Measurements from ENCODE around the gene RND2.
A peak's percentile ranks its signal among the peaks of the same experiment; 100 is the strongest.

The RND2 gene

DNA sequence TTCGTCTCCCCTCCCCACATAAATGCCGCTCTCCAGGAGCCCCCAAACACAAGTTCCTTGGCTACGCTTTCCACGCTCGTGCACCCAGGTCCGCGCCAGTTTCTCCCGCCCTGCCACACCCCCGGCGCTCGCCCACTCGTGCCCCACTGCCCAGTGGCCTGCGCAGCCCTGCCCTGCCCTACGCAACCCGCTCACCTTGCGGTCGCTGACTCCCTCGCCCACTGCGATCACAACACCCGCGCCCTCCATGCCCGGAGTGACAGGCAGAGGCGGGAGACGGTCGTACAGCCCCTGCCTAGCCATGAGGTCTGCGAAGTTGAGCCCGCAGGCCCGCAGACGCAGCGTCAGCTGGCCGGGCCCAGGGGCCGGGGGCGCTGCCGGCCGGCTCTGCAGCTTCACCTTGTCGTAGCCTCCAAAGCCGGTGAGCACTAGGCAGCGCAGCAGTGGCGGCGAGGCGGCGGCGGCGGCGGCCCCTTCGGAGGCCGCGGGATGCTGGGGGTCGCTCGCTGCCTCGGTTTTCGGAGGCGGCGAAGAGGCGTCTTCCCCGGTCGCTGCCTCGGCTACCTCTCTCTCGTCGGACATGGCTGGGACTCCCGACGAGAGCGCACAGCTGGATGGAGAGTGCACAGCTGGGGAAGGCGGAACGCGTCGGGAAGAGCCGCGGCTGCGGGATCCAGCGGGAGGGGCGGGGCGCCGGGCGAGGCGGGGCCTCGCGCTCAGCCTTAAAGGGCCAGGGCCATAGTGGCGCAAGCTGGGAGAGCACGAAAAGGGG, 3.1 kb upstream of the RND2 start, which contains the start of gene VAT1:
Gene VAT1, minus strand, starts transcription at position 645 of the 772 bp plus-strand sequence. Its CDS starts 63 bp downstream, at position 582.
- Histone ChIP-seq H3K4me2 (ENCODE audit: low read length) (peak within 1 kb of the TSS; percentile 84), H4K20me1 (ENCODE audit: insufficient read depth, low read length) (no peaks in the 10 kb centered on the region), H3K4me1 (ENCODE audit: low read length) (peaks cover 3% of the 10 kb centered on the region; the same call in 1 of the 2 replicates), H3K9ac (ENCODE audit: low read length) (peak within 1 kb of the TSS; percentile 53), H2AFZ (ENCODE audit: low read depth, low read length) (peak within 1 kb of the TSS; percentile 69), H3K9me3 (ENCODE audit: insufficient read depth, low read length) (no peaks in the 10 kb centered on the region), H3K4me3 (ENCODE audit: low read length) (peak within 1 kb of the TSS; percentile 84), H3K79me2 (ENCODE audit: low read length) (no peaks in the 10 kb centered on the region), H3K36me3 (replicated peaks; ENCODE audit: low read depth, low read length) (no peaks in the 10 kb centered on the region), H3K27ac (ENCODE audit: low read length) (no peak within 1 kb of the TSS), H3K27me3 (ENCODE audit: low read depth, low read length) (no peaks in the 10 kb centered on the region)
- no peak for TF ChIP-seq EZH2phosphoT487 (IDR thresholded peaks at IDR 0.05; ENCODE audit: low read depth)
- TF ChIP-seq, protein P1, sequence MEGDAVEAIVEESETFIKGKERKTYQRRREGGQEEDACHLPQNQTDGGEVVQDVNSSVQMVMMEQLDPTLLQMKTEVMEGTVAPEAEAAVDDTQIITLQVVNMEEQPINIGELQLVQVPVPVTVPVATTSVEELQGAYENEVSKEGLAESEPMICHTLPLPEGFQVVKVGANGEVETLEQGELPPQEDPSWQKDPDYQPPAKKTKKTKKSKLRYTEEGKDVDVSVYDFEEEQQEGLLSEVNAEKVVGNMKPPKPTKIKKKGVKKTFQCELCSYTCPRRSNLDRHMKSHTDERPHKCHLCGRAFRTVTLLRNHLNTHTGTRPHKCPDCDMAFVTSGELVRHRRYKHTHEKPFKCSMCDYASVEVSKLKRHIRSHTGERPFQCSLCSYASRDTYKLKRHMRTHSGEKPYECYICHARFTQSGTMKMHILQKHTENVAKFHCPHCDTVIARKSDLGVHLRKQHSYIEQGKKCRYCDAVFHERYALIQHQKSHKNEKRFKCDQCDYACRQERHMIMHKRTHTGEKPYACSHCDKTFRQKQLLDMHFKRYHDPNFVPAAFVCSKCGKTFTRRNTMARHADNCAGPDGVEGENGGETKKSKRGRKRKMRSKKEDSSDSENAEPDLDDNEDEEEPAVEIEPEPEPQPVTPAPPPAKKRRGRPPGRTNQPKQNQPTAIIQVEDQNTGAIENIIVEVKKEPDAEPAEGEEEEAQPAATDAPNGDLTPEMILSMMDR (IDR thresholded peaks at IDR 0.05; ENCODE audit: low read depth, low read length), result no peak

DNA sequence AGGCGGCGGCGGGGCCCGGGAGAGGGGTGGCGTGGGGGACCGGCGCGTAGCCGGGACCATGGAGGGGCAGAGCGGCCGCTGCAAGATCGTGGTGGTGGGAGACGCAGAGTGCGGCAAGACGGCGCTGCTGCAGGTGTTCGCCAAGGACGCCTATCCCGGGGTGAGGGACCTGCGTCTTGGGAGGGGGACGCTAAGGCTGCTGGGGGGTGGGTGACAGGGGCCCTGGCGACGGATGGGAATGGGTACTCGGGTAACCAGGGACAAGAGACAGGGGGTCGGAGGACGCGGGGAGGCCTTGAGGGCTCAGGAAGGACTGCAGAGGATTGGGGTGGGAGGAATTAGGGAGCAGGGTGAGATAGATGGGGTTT, 243 bp downstream of the RND2 start:
- H3K4me1 ChIP-seq (ENCODE audit: low read length), result peaks cover 3% of the 10 kb centered on the region; the same call in 1 of the 2 replicates
- H3K9me3 ChIP-seq (ENCODE audit: insufficient read depth, low read length), result no peaks in the 10 kb centered on the region
- no peak overlapping the region for H3K4me2 ChIP-seq (ENCODE audit: low read length)
- no peak overlapping the region for H3K4me3 ChIP-seq (ENCODE audit: low read length)
- H3K79me2 ChIP-seq (ENCODE audit: low read length), result no peaks in the 10 kb centered on the region
- no peak overlapping the region for H3K27ac ChIP-seq (ENCODE audit: low read length)
- no peaks in the 10 kb centered on the region for H3K36me3 ChIP-seq (replicated peaks; ENCODE audit: low read depth, low read length)
- no peak overlapping the region for H3K9ac ChIP-seq (ENCODE audit: low read length)
- H3K27me3 ChIP-seq (ENCODE audit: low read depth, low read length), result no peaks in the 10 kb centered on the region
- no peaks in the 10 kb centered on the region for H4K20me1 ChIP-seq (ENCODE audit: insufficient read depth, low read length)
- H2AFZ ChIP-seq (ENCODE audit: low read depth, low read length), result no peak overlapping the region
- TF ChIP-seq, protein P1 (IDR thresholded peaks at IDR 0.05; ENCODE audit: low read depth, low read length), result no peak
- no peak for TF ChIP-seq EZH2phosphoT487 (IDR thresholded peaks at IDR 0.05; ENCODE audit: low read depth)

DNA sequence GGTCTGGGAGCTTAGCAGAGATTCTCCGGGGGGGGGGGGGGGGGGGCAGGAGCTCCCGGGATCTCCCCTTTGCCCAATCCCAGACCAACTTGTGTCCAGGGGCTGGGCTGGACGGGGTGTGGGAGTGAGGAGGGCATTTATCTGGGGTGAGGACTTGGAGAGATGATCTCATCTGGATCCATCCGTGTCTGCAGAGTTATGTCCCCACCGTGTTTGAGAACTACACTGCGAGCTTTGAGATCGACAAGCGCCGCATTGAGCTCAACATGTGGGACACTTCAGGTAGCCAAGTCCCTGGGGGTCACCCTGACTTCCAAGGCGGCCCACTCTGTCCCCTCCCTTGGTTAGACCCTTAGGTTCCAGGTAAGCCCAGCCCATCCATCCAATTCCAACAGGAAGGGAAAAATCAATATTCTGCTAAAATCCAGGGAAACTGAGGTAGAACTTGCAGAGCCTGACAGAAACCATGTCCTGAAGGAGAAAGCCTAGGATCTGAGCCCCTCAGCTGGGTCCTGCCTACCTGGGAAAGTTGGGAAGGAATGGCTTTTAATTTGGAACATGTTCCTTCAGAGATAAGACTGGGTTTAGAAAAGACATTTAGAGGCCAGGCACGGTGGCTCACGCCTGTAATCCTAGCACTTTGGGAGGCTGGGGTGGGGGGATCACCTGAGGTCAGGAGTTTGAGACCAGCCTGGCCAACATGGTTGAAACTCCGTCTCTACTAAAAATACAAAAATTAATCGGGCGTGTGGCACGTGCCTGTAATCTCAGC, 921 bp downstream of the RND2 start:
- TF ChIP-seq, protein P1 (IDR thresholded peaks at IDR 0.05; ENCODE audit: low read depth, low read length), result no peak
- no peak for TF ChIP-seq EZH2phosphoT487 (IDR thresholded peaks at IDR 0.05; ENCODE audit: low read depth)
- no peaks in the 10 kb centered on the region for H4K20me1 ChIP-seq (ENCODE audit: insufficient read depth, low read length)
- H3K4me3 ChIP-seq (ENCODE audit: low read length), result no peak overlapping the region
- peaks cover 3% of the 10 kb centered on the region; the same call in 1 of the 2 replicates for H3K4me1 ChIP-seq (ENCODE audit: low read length)
- H3K36me3 ChIP-seq (replicated peaks; ENCODE audit: low read depth, low read length), result no peaks in the 10 kb centered on the region
- H3K27me3 ChIP-seq (ENCODE audit: low read depth, low read length), result no peaks in the 10 kb centered on the region
- no peak overlapping the region for H3K9ac ChIP-seq (ENCODE audit: low read length)
- no peaks in the 10 kb centered on the region for H3K79me2 ChIP-seq (ENCODE audit: low read length)
- H3K4me2 ChIP-seq (ENCODE audit: low read length), result no peak overlapping the region
- no peaks in the 10 kb centered on the region for H3K9me3 ChIP-seq (ENCODE audit: insufficient read depth, low read length)
- no peak overlapping the region for H2AFZ ChIP-seq (ENCODE audit: low read depth, low read length)
- H3K27ac ChIP-seq (ENCODE audit: low read length), result no peak overlapping the region

DNA sequence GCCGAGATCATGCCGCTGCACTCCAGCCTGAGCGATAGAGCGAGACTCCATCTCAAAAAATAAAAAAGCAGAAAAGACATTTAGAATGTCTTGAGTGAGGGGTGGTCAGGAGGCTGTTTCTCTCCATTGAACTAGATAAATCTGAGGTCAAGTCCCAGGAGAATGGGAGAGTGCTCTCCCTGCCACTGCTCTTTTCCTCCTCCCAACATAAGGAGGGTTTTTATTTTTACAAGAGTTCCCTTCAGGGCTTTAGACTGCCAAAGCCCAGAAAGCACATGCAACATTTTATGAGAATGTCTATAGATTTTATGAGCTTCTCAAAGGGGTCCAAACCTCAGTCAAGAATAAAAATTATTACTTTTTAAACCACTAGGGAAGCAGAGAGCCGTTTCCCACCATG, 1.6 kb downstream of the RND2 start:
- Histone ChIP-seq H3K4me2 (ENCODE audit: low read length) (no peak overlapping the region), H2AFZ (ENCODE audit: low read depth, low read length) (no peak overlapping the region), H3K27ac (ENCODE audit: low read length) (no peak overlapping the region), H3K36me3 (replicated peaks; ENCODE audit: low read depth, low read length) (no peaks in the 10 kb centered on the region), H4K20me1 (ENCODE audit: insufficient read depth, low read length) (no peaks in the 10 kb centered on the region), H3K27me3 (ENCODE audit: low read depth, low read length) (no peaks in the 10 kb centered on the region), H3K4me1 (ENCODE audit: low read length) (no peaks in the 10 kb centered on the region), H3K4me3 (ENCODE audit: low read length) (no peak overlapping the region), H3K9me3 (ENCODE audit: insufficient read depth, low read length) (no peaks in the 10 kb centered on the region), H3K79me2 (ENCODE audit: low read length) (no peaks in the 10 kb centered on the region), H3K9ac (ENCODE audit: low read length) (no peak overlapping the region)
- TF ChIP-seq EZH2phosphoT487 (IDR thresholded peaks at IDR 0.05; ENCODE audit: low read depth), result no peak
- TF ChIP-seq, protein P1 (IDR thresholded peaks at IDR 0.05; ENCODE audit: low read depth, low read length), result no peak
